Measurements from ENCODE around the gene PPP2R2B.

GRCh38 chr5:146852089-146852488 is 26.5 kb downstream of the PPP2R2B start:
- TF ChIP-seq EZH2phosphoT487 (IDR thresholded peaks at IDR 0.05; ENCODE audit: low read length) (no peak), CTCF (IDR thresholded peaks at IDR 0.05; ENCODE audit: low read length) (no peak)
